Muscle layer of colon (tissue), 2 donors: ENCODE data around the gene FBXW11.

Experiments
- H3K27ac ChIP-seq: one replicate; pipeline ENCODE4 v1.7.0; 2013; ENCODE audit warnings: low read depth, mild to moderate bottlenecking, low read length, moderate library complexity
- H3K27me3 ChIP-seq, 2 donors: one replicate each; pipeline ENCODE4 v1.7.0; 2013; ENCODE audit warnings: low read length in 2 of 2, mild to moderate bottlenecking in 2 of 2; ENCODE audit not compliant: insufficient read depth in 2 of 2, control insufficient read depth in 1 of 2
- H3K36me3 ChIP-seq: one replicate; pipeline ENCODE4 v1.7.0; 2013; ENCODE audit warnings: mild to moderate bottlenecking, low read length; ENCODE audit not compliant: insufficient read depth
- H3K4me1 ChIP-seq: one replicate; pipeline ENCODE4 v1.7.0; 2013; ENCODE audit warnings: mild to moderate bottlenecking, low read length; ENCODE audit not compliant: insufficient read depth
- H3K4me3 ChIP-seq, 2 donors: one replicate each; pipeline ENCODE4 v1.7.0; 2013; ENCODE audit warnings: low read length in 2 of 2, low read depth in 1 of 2, mild to moderate bottlenecking in 1 of 2, moderate library complexity in 1 of 2
- H3K9ac ChIP-seq: one replicate; pipeline ENCODE4 v1.7.0; 2013; ENCODE audit warnings: low read length
- H3K9me3 ChIP-seq: one replicate; pipeline ENCODE4 v1.7.0; 2013; ENCODE audit warnings: mild to moderate bottlenecking, low read length
- donor health status: abdominal sarcoma.
- donor health status: Adenocarcinoma of cecum.

FBXW11 gene

GRCh38 chr5:172006321-172007174 is at the start of gene FBXW11:
TSS of gene FBXW11 (minus strand) at chr5:172006638. CDS start at chr5:172006502, 136 bp downstream.
- Histone ChIP-seq H3K4me3 (peak within 1 kb of the TSS; percentile 89 to 99), H3K9ac (peak within 1 kb of the TSS; percentile 94), H3K27me3 (no peaks in the 10 kb centered on the region), H3K9me3 (no peaks in the 10 kb centered on the region), H3K4me1 (peaks cover 31% of the 10 kb centered on the region), H3K27ac (peak within 1 kb of the TSS; percentile 94), H3K36me3 (no peaks in the 10 kb centered on the region)

GRCh38 chr5:172055996-172056395 is 49.6 kb upstream of the FBXW11 start:
- Histone ChIP-seq H3K4me1 (peaks cover 12% of the 10 kb centered on the region), H3K27me3 (no peaks in the 10 kb centered on the region), H3K9ac (no peak overlapping the region), H3K9me3 (no peaks in the 10 kb centered on the region), H3K4me3 (no peak overlapping the region), H3K36me3 (no peaks in the 10 kb centered on the region), H3K27ac (no peak overlapping the region)

GRCh38 chr5:172055421-172055820 is 49.0 kb upstream of the FBXW11 start:
- Histone ChIP-seq H3K36me3 (no peaks in the 10 kb centered on the region), H3K9ac (no peak overlapping the region), H3K27ac (no peak overlapping the region), H3K27me3 (no peaks in the 10 kb centered on the region), H3K4me1 (peaks cover 12% of the 10 kb centered on the region), H3K9me3 (no peaks in the 10 kb centered on the region), H3K4me3 (no peak overlapping the region)

- peaks cover 12% of the 10 kb centered on the region for H3K4me1 ChIP-seq
- H3K27me3 ChIP-seq = no peaks in the 10 kb centered on the region
- H3K4me3 ChIP-seq = no peak overlapping the region
- no peak overlapping the region for H3K27ac ChIP-seq
- no peaks in the 10 kb centered on the region for H3K36me3 ChIP-seq
- no peak overlapping the region for H3K9ac ChIP-seq
- no peaks in the 10 kb centered on the region for H3K9me3 ChIP-seq
These were observed 48.2 kb upstream of the FBXW11 start for GRCh38 chr5:172054611-172055153.

GRCh38 chr5:172052450-172053236 is 46.2 kb upstream of the FBXW11 start:
- Histone ChIP-seq H3K4me1 (peaks cover 12% of the 10 kb centered on the region), H3K9ac (no peak overlapping the region), H3K4me3 (no peak overlapping the region), H3K27me3 (no peaks in the 10 kb centered on the region), H3K9me3 (no peaks in the 10 kb centered on the region), H3K36me3 (peaks cover 12% of the 10 kb centered on the region), H3K27ac (peak overlapping the region; percentile 42)

GRCh38 chr5:172051643-172052339 is 45.4 kb upstream of the FBXW11 start:
- H3K27ac ChIP-seq = peak overlapping the region; percentile 42
- peaks cover 12% of the 10 kb centered on the region for H3K4me1 ChIP-seq

GRCh38 chr5:172050080-172050479 is 43.6 kb upstream of the FBXW11 start:
- H3K36me3 ChIP-seq = peaks cover 12% of the 10 kb centered on the region
- no peak overlapping the region for H3K4me3 ChIP-seq
- H3K27me3 ChIP-seq = no peaks in the 10 kb centered on the region
- H3K9ac ChIP-seq = no peak overlapping the region
- peaks cover 12% of the 10 kb centered on the region for H3K4me1 ChIP-seq
- H3K27ac ChIP-seq = no peak overlapping the region
- H3K9me3 ChIP-seq = no peaks in the 10 kb centered on the region

More at GRCh38 chr5:172051643-172052339, 45.4 kb upstream of the FBXW11 start:
- Histone ChIP-seq H3K9ac (no peak overlapping the region), H3K27me3 (no peaks in the 10 kb centered on the region), H3K36me3 (peaks cover 12% of the 10 kb centered on the region), H3K9me3 (no peaks in the 10 kb centered on the region), H3K4me3 (no peak overlapping the region)

- Histone ChIP-seq H3K36me3 (peaks cover 18% of the 10 kb centered on the region), H3K4me1 (peaks cover 12% of the 10 kb centered on the region), H3K27me3 (no peaks in the 10 kb centered on the region), H3K27ac (no peak overlapping the region), H3K9me3 (no peaks in the 10 kb centered on the region), H3K4me3 (no peak overlapping the region), H3K9ac (no peak overlapping the region)
These were observed 42.9 kb upstream of the FBXW11 start for GRCh38 chr5:172049226-172049796.

- Histone ChIP-seq H3K4me3 (no peak overlapping the region), H3K36me3 (peaks cover 24% of the 10 kb centered on the region), H3K9ac (no peak overlapping the region), H3K4me1 (peaks cover 12% of the 10 kb centered on the region), H3K27me3 (no peaks in the 10 kb centered on the region), H3K27ac (no peak overlapping the region), H3K9me3 (no peaks in the 10 kb centered on the region)
These were observed 42.2 kb upstream of the FBXW11 start for GRCh38 chr5:172048539-172049101.

GRCh38 chr5:172048170-172048422 is 41.7 kb upstream of the FBXW11 start:
- Histone ChIP-seq H3K4me1 (peaks cover 12% of the 10 kb centered on the region), H3K9me3 (no peaks in the 10 kb centered on the region), H3K4me3 (no peak overlapping the region), H3K27me3 (no peaks in the 10 kb centered on the region), H3K36me3 (peaks cover 29% of the 10 kb centered on the region), H3K27ac (no peak overlapping the region), H3K9ac (no peak overlapping the region)
